HCT116 (cell line): ENCODE results near the gene STXBP5. TPM values are rescaled to one million over a fixed set of nuclear protein-coding genes. Genes with fewer than 3 reads are reported as not detected.

Source experiments
- ATAC-seq: fragments of 200-7000 bp; cut with Tn5 transposase; 2 replicates; pipeline ENCODE4 v1.9.1; 2020; ENCODE audit warnings: mild to moderate bottlenecking, moderate library complexity
- BruUV-seq: library from RNA; stranded (reverse); fragments of 400-500 nt; replicated peaks from 2 replicates; lab custom pipeline; 2021; lab: Mats Ljungman, UMichigan
- CTCF ChIA-PET: fragments of 300-600 bp; sonication (Branson Sonifier 250); formaldehyde crosslinking; loops from one replicate; lab custom pipeline; 2021; ENCODE audit warnings: antibody characterized with exemption; lab: Charles Lee
- POLR2A ChIA-PET: fragments of 300-600, 350-600 bp; sonication (Branson Sonifier 250); formaldehyde crosslinking; loops from one replicate; lab custom pipeline; 2021; ENCODE audit warnings: antibody characterized with exemption; lab: Charles Lee
- RAD21 ChIA-PET, 2 experiments: fragments of 300-600 bp; sonication (Branson Sonifier 250); formaldehyde crosslinking; loops; one replicate each; lab custom pipeline; 2023; ENCODE audit warnings: low total read pairs in 2 of 2; ENCODE audit not compliant: uncharacterized antibody in 2 of 2, unreplicated experiment in 2 of 2, low non-redundant PET in 1 of 2; lab: Charles Lee
- DNase-seq: peaks from one replicate; pipeline ENCODE4 v3.0.0-alpha.2; 2010; ENCODE audit warnings: low read depth, low spot score
- H2AFZ ChIP-seq: fragments of 200-600 bp; shearing (Covaris generic), sonication (generic); 2 replicates; pipeline ENCODE4 v1.6.1; 2017; ENCODE audit warnings: low read depth, mixed run types, mixed read lengths, antibody characterized with exemption, low read length; ENCODE audit not compliant: poor library complexity, severe bottlenecking
- H3K27ac ChIP-seq: 2 replicates; pipeline ENCODE4 v1.5.1; 2012; ENCODE audit warnings: low read depth, low read length
- H3K27me3 ChIP-seq: fragments of 200-600 bp; sonication (generic); 2 replicates; pipeline ENCODE4 v1.6.1; 2016; ENCODE audit warnings: mixed run types, low read length, mixed read lengths; ENCODE audit not compliant: insufficient read depth
- H3K36me3 ChIP-seq, 2 experiments: fragments of 200-500 bp in 1 of 2; fragments of 200-600 bp in 1 of 2; sonication (Bioruptor generic) in 1 of 2; sonication (generic) in 1 of 2; 2 replicates each; pipeline versions ENCODE4 v1.5.1 to v1.6.1; 2014 to 2016; ENCODE audit warnings: low read length in 2 of 2, inconsistent platforms in 1 of 2, mixed read lengths in 1 of 2, mixed run types in 1 of 2; ENCODE audit not compliant: insufficient read depth in 2 of 2, control insufficient read depth in 1 of 2
- H3K4me1 ChIP-seq, 2 experiments: fragments of 200-600 bp in 1 of 2; sonication (generic) in 1 of 2; 2 replicates each; pipeline versions ENCODE4 v1.5.1 to v1.6.1; 2012 to 2017; ENCODE audit warnings: low read length in 2 of 2, inconsistent platforms in 1 of 2, mild to moderate bottlenecking in 1 of 2, mixed read lengths in 1 of 2, mixed run types in 1 of 2, moderate library complexity in 1 of 2; ENCODE audit not compliant: insufficient read depth in 2 of 2, control insufficient read depth in 1 of 2
- H3K4me2 ChIP-seq: fragments of 200-600 bp; sonication (generic); 2 replicates; pipeline ENCODE4 v1.6.1; 2017; ENCODE audit warnings: mixed run types, low read length, mixed read lengths
- H3K4me3 ChIP-seq, 2 experiments: fragments of 200-600 bp in 1 of 2; sonication (generic) in 1 of 2; replicated peaks in 1 of 2; 2 replicates each; pipeline ENCODE4 v1.5.1; 2011 to 2016; ENCODE audit warnings: low read length in 2 of 2, control low read depth in 1 of 2, low read depth in 1 of 2, mild to moderate bottlenecking in 1 of 2, mixed read lengths in 1 of 2, mixed run types in 1 of 2
- H3K79me2 ChIP-seq: fragments of 200-600 bp; sonication (generic); 2 replicates; pipeline ENCODE4 v1.6.1; 2017; ENCODE audit warnings: mild to moderate bottlenecking, mixed run types, low read length, moderate library complexity, mixed read lengths; ENCODE audit not compliant: insufficient read depth
- H3K9ac ChIP-seq: fragments of 200-600 bp; sonication (generic); 2 replicates; pipeline ENCODE4 v1.6.1; 2016; ENCODE audit warnings: low read length, mixed read lengths
- H3K9me2 ChIP-seq: fragments of 200-600 bp; sonication (generic), shearing (Covaris generic); 2 replicates; pipeline ENCODE4 v1.6.1; 2017; ENCODE audit warnings: mixed run types, mild to moderate bottlenecking, moderate library complexity; ENCODE audit not compliant: insufficient read depth
- H3K9me3 ChIP-seq, 2 experiments: fragments of 200-500 bp in 1 of 2; fragments of 200-600 bp in 1 of 2; sonication (Bioruptor generic) in 1 of 2; sonication (generic) in 1 of 2; 2 replicates each; pipeline ENCODE4 v1.6.1; 2014 to 2017; ENCODE audit warnings: low read length in 2 of 2, mixed read lengths in 2 of 2, inconsistent platforms in 1 of 2, low read depth in 1 of 2, mild to moderate bottlenecking in 1 of 2, mixed run types in 1 of 2, moderate library complexity in 1 of 2; ENCODE audit not compliant: control insufficient read depth in 1 of 2, insufficient read depth in 1 of 2
- H4K20me1 ChIP-seq: fragments of 200-600 bp; sonication (generic), shearing (Covaris generic); 2 replicates; pipeline ENCODE4 v1.6.1; 2017; ENCODE audit warnings: mixed run types, mild to moderate bottlenecking, moderate library complexity; ENCODE audit not compliant: insufficient read depth
- CBX3 ChIP-seq: IDR thresholded peaks from 2 replicates; pipeline ENCODE4 v1.6.1; 2012; ENCODE audit warnings: low read depth
- CEBPB ChIP-seq: IDR thresholded peaks from 2 replicates; pipeline ENCODE4 v1.6.1; 2012; ENCODE audit warnings: low read depth
- EZH2 ChIP-seq: fragments of 200-600 bp; sonication (generic); IDR thresholded peaks from 2 replicates; pipeline ENCODE4 v1.6.1; 2017; ENCODE audit warnings: antibody characterized with exemption, mixed run types
- EZH2phosphoT487 ChIP-seq: fragments of 200-600 bp; IDR thresholded peaks from 2 replicates; pipeline ENCODE4 v1.6.1; 2018; ENCODE audit warnings: antibody characterized with exemption, borderline replicate concordance
- FOSL1 ChIP-seq: IDR thresholded peaks from 2 replicates; pipeline ENCODE4 v1.6.1; 2012; ENCODE audit warnings: low read depth
- JUND ChIP-seq: IDR thresholded peaks from 2 replicates; pipeline ENCODE4 v1.6.1; 2012
- POLR2A ChIP-seq: IDR thresholded peaks from 2 replicates; pipeline ENCODE4 v1.7.0; 2011; ENCODE audit warnings: borderline replicate concordance; ENCODE audit not compliant: insufficient read depth, insufficient read length; ENCODE audit errors: extremely low read depth
- POLR2AphosphoS5 ChIP-seq: IDR thresholded peaks from 2 replicates; pipeline ENCODE4 v1.6.1; 2011; ENCODE audit warnings: mild to moderate bottlenecking, low read depth, low read length, moderate library complexity
- RAD21 ChIP-seq: IDR thresholded peaks from 2 replicates; pipeline ENCODE4 v1.6.1; 2012; ENCODE audit warnings: low read depth, mild to moderate bottlenecking
- SIN3A ChIP-seq: IDR thresholded peaks from 2 replicates; pipeline ENCODE4 v1.6.1; 2012; ENCODE audit warnings: low read depth
- SP1 ChIP-seq: IDR thresholded peaks from 2 replicates; pipeline ENCODE4 v1.6.1; 2012; ENCODE audit warnings: low read depth
- SRF ChIP-seq: IDR thresholded peaks from 2 replicates; pipeline ENCODE4 v1.6.1; 2012; ENCODE audit warnings: low read depth
- ZNF274 ChIP-seq: fragments of 200-500 bp; sonication (Bioruptor generic); IDR thresholded peaks from 2 replicates; pipeline ENCODE4 v1.6.1; 2014; ENCODE audit warnings: mild to moderate bottlenecking, low read depth, low read length, inconsistent platforms
- intact Hi-C: fragments of 100-400 bp; cut with micrococcal nuclease; formaldehyde crosslinking; loops from 2 replicates; pipeline ENCODE4 v1.10.0; 2022
- total RNA-seq: library from RNA; stranded (reverse); gene quantifications from one replicate; pipeline ENCODE4 v1.2.1, GENCODE V29; 2021; ENCODE audit not compliant: unreplicated experiment
- TF ChIP-seq, protein P1 (sequence below): IDR thresholded peaks from 2 replicates; pipeline ENCODE4 v1.6.1; 2012; ENCODE audit warnings: low read depth
- TF ChIP-seq, protein P2 (sequence below), 3 experiments: fragments of 200-600 bp in 1 of 3; sonication (generic) in 1 of 3; IDR thresholded peaks in 2 of 3; conservative IDR thresholded peaks in 1 of 3; 2 replicates each; pipeline ENCODE4 v1.5.1; 2012 to 2017; ENCODE audit warnings: low read depth in 2 of 3, low read length in 2 of 3, antibody characterized with exemption in 1 of 3, borderline replicate concordance in 1 of 3, control low read depth in 1 of 3, mild to moderate bottlenecking in 1 of 3, mixed read lengths in 1 of 3, mixed run types in 1 of 3, moderate library complexity in 1 of 3; ENCODE audit not compliant: insufficient read depth in 1 of 3
- TF ChIP-seq, protein P3 (sequence below): IDR thresholded peaks from 2 replicates; pipeline ENCODE4 v1.6.1; 2012

The STXBP5 gene
- total RNA-seq, 1 experiment from 2014 or later = 12.6 TPM

DNA sequence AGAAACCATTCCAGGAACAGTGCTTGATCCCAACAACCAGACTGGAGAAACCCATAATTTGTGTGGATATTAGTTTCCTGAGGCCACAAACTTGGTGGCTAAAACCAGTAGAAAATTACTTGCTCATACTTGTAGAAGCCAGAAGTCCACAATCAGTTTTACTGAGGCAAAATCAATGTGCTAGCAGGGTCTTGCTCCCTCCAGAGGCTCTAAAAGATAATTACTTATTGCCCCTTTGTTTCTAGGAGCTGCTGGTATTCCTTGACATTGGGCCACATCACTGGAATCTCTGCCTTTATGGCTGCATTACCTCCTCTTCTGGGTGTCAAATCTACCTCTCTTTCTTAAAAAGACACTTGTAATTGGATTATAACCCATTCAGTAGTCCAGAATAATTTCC, 162.1 kb downstream of the STXBP5 start:
- TF ChIP-seq FOSL1 = no peak
- TF ChIP-seq, protein P1, sequence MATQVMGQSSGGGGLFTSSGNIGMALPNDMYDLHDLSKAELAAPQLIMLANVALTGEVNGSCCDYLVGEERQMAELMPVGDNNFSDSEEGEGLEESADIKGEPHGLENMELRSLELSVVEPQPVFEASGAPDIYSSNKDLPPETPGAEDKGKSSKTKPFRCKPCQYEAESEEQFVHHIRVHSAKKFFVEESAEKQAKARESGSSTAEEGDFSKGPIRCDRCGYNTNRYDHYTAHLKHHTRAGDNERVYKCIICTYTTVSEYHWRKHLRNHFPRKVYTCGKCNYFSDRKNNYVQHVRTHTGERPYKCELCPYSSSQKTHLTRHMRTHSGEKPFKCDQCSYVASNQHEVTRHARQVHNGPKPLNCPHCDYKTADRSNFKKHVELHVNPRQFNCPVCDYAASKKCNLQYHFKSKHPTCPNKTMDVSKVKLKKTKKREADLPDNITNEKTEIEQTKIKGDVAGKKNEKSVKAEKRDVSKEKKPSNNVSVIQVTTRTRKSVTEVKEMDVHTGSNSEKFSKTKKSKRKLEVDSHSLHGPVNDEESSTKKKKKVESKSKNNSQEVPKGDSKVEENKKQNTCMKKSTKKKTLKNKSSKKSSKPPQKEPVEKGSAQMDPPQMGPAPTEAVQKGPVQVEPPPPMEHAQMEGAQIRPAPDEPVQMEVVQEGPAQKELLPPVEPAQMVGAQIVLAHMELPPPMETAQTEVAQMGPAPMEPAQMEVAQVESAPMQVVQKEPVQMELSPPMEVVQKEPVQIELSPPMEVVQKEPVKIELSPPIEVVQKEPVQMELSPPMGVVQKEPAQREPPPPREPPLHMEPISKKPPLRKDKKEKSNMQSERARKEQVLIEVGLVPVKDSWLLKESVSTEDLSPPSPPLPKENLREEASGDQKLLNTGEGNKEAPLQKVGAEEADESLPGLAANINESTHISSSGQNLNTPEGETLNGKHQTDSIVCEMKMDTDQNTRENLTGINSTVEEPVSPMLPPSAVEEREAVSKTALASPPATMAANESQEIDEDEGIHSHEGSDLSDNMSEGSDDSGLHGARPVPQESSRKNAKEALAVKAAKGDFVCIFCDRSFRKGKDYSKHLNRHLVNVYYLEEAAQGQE = no peak
- peak; percentile 28 for TF ChIP-seq RAD21
- ChIA-PET CTCF (interaction anchor here (1.0 kb wide), 1 partner anchor 17 kb away, joined by 3 read pairs; no protein-coding TSS in a partner anchor), RAD21 (no interaction called here), POLR2A (no interaction called here)
- no peak overlapping the region for H3K27ac ChIP-seq
- no peaks in the 10 kb centered on the region for H3K79me2 ChIP-seq
- no TSS peak for BruUV-seq
- H3K9ac ChIP-seq = no peak overlapping the region
- H2AFZ ChIP-seq = no peak overlapping the region
- intact Hi-C loops = loop anchor here (10.0 kb wide), 1 partner anchor 461 kb away; no protein-coding TSS in a partner anchor
- DNase-seq (no peak), ATAC-seq (no peak)
- no peaks in the 10 kb centered on the region for H3K4me1 ChIP-seq
- no peaks in the 10 kb centered on the region for H3K9me2 ChIP-seq
- H3K4me3 ChIP-seq = no peak overlapping the region
- H3K4me2 ChIP-seq = no peak overlapping the region
- H4K20me1 ChIP-seq = no peaks in the 10 kb centered on the region
- no peaks in the 10 kb centered on the region for H3K36me3 ChIP-seq
- no peaks in the 10 kb centered on the region for H3K9me3 ChIP-seq
- no peaks in the 10 kb centered on the region for H3K27me3 ChIP-seq

DNA sequence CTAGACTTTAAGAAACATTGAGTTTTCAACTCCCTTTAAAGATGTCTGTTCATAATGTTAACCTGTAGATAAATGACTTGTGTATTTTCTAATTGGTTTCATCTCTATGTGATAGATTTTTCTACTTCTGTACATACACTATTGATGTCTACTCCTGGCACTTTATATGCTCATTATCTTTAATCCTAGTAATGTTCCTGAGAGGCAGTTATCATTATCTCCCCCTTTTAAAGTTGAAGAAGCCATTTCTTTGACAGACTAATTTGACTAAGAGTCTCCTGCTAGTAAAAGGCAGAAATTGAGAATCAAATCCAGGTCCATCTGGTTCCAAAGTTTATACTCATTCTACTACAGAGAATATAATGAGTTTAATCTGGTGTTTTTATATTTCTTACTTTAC, 167.1 kb downstream of the STXBP5 start:
- Histone ChIP-seq H3K79me2 (no peaks in the 10 kb centered on the region), H3K9me2 (no peaks in the 10 kb centered on the region), H3K27ac (no peak overlapping the region), H3K4me1 (no peaks in the 10 kb centered on the region), H3K9ac (no peak overlapping the region), H3K9me3 (no peaks in the 10 kb centered on the region), H4K20me1 (no peaks in the 10 kb centered on the region), H3K4me2 (no peak overlapping the region), H3K4me3 (no peak overlapping the region), H3K36me3 (no peaks in the 10 kb centered on the region), H3K27me3 (no peaks in the 10 kb centered on the region), H2AFZ (no peak overlapping the region)
- CTCF ChIA-PET = no interaction called here
- TF ChIP-seq EZH2phosphoT487 (no peak), POLR2A (no peak), CEBPB (no peak), POLR2AphosphoS5 (no peak), CBX3 (no peak), SP1 (no peak), ZNF274 (no peak), SRF (no peak), JUND (no peak), EZH2 (no peak), RAD21 (no peak), SIN3A (no peak)
- TF ChIP-seq, protein P2, sequence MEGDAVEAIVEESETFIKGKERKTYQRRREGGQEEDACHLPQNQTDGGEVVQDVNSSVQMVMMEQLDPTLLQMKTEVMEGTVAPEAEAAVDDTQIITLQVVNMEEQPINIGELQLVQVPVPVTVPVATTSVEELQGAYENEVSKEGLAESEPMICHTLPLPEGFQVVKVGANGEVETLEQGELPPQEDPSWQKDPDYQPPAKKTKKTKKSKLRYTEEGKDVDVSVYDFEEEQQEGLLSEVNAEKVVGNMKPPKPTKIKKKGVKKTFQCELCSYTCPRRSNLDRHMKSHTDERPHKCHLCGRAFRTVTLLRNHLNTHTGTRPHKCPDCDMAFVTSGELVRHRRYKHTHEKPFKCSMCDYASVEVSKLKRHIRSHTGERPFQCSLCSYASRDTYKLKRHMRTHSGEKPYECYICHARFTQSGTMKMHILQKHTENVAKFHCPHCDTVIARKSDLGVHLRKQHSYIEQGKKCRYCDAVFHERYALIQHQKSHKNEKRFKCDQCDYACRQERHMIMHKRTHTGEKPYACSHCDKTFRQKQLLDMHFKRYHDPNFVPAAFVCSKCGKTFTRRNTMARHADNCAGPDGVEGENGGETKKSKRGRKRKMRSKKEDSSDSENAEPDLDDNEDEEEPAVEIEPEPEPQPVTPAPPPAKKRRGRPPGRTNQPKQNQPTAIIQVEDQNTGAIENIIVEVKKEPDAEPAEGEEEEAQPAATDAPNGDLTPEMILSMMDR (IDR thresholded peaks at IDR 0.05 in 2 of 3, conservative IDR thresholded peaks at IDR 0.05 in 1 of 3; ENCODE audit: borderline replicate concordance in 1 of 3, insufficient read depth in 1 of 3, low read depth in 2 of 3, low read length in 2 of 3) = no peak
- TF ChIP-seq, protein P3, sequence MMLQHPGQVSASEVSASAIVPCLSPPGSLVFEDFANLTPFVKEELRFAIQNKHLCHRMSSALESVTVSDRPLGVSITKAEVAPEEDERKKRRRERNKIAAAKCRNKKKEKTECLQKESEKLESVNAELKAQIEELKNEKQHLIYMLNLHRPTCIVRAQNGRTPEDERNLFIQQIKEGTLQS = no peak
- DNase-seq = no peak
- BruUV-seq = no TSS peak
- intact Hi-C loops = no loop called here
- RAD21 ChIA-PET = no interaction called here
- no peak for ATAC-seq
- POLR2A ChIA-PET = no interaction called here
